ENCODE measurements around the gene PIP5K1B.

PIP5K1B gene

GRCh38 chr9:68731857-68732256 lies 26.8 kb downstream of the PIP5K1B start:
- Histone ChIP-seq H3K27me3 (replicated peaks; ENCODE audit: insufficient read depth, low read length) (no peaks in the 10 kb centered on the region), H2AFZ (ENCODE audit: low read length) (no peak overlapping the region), H3K9me2 (replicated peaks; ENCODE audit: insufficient read depth, low read length) (no peaks in the 10 kb centered on the region), H3K9me3 (replicated peaks; ENCODE audit: insufficient read depth, low read length) (no peaks in the 10 kb centered on the region), H3F3A (ENCODE audit: insufficient read depth, low read length) (no peaks in the 10 kb centered on the region), H4K20me1 (ENCODE audit: insufficient read depth, low read length) (no peaks in the 10 kb centered on the region), H3K9ac (ENCODE audit: low read length) (no peak overlapping the region), H3K4me2 (ENCODE audit: low read depth, low read length) (no peak overlapping the region), H3K4me3 (ENCODE audit: low read length) (no peak overlapping the region), H3K4me1 (ENCODE audit: low read length) (no peaks in the 10 kb centered on the region), H3K36me3 (replicated peaks; ENCODE audit: insufficient read depth, low read length) (no peaks in the 10 kb centered on the region), H3K27ac (ENCODE audit: low read length) (no peak overlapping the region), H3K79me2 (ENCODE audit: low read length) (peaks cover 32% of the 10 kb centered on the region)
- TF ChIP-seq EZH2 (optimal IDR thresholded peaks at IDR 0.05; ENCODE audit: low read depth, low read length) = no peak
- no peak for TF ChIP-seq EZH2phosphoT487 (IDR thresholded peaks at IDR 0.05; ENCODE audit: low read length)
- TF ChIP-seq CTCF (IDR thresholded peaks at IDR 0.05; ENCODE audit: low read length) = no peak
- no peak for DNase-seq

GRCh38 chr9:68732405-68733020 lies 27.5 kb downstream of the PIP5K1B start:
- H3K9me3 ChIP-seq (replicated peaks; ENCODE audit: insufficient read depth, low read length) = no peaks in the 10 kb centered on the region
- H3K4me2 ChIP-seq (ENCODE audit: low read depth, low read length) = no peak overlapping the region
- peaks cover 34% of the 10 kb centered on the region for H3K79me2 ChIP-seq (ENCODE audit: low read length)
- H3F3A ChIP-seq (ENCODE audit: insufficient read depth, low read length) = no peaks in the 10 kb centered on the region
- no peak overlapping the region for H3K9ac ChIP-seq (ENCODE audit: low read length)
- no peaks in the 10 kb centered on the region for H3K9me2 ChIP-seq (replicated peaks; ENCODE audit: insufficient read depth, low read length)
- no peak overlapping the region for H3K4me3 ChIP-seq (ENCODE audit: low read length)
- no peaks in the 10 kb centered on the region for H3K4me1 ChIP-seq (ENCODE audit: low read length)
- no peaks in the 10 kb centered on the region for H4K20me1 ChIP-seq (ENCODE audit: insufficient read depth, low read length)
- H3K27ac ChIP-seq (ENCODE audit: low read length) = no peak overlapping the region
- no peak overlapping the region for H2AFZ ChIP-seq (ENCODE audit: low read length)
- TF ChIP-seq EZH2 (optimal IDR thresholded peaks at IDR 0.05; ENCODE audit: low read depth, low read length) (no peak), CTCF (IDR thresholded peaks at IDR 0.05; ENCODE audit: low read length) (no peak), EZH2phosphoT487 (IDR thresholded peaks at IDR 0.05; ENCODE audit: low read length) (no peak)
- no peak for DNase-seq
- H3K27me3 ChIP-seq (replicated peaks; ENCODE audit: insufficient read depth, low read length) = no peaks in the 10 kb centered on the region
- H3K36me3 ChIP-seq (replicated peaks; ENCODE audit: insufficient read depth, low read length) = no peaks in the 10 kb centered on the region

GRCh38 chr9:68733021-68733405 lies 28.0 kb downstream of the PIP5K1B start:
- Histone ChIP-seq H3K9me2 (replicated peaks; ENCODE audit: insufficient read depth, low read length) (no peaks in the 10 kb centered on the region), H3K27me3 (replicated peaks; ENCODE audit: insufficient read depth, low read length) (no peaks in the 10 kb centered on the region), H3K79me2 (ENCODE audit: low read length) (peaks cover 31% of the 10 kb centered on the region), H3K4me3 (ENCODE audit: low read length) (no peak overlapping the region), H4K20me1 (ENCODE audit: insufficient read depth, low read length) (no peaks in the 10 kb centered on the region), H3K9ac (ENCODE audit: low read length) (no peak overlapping the region), H3K27ac (ENCODE audit: low read length) (no peak overlapping the region), H3K4me1 (ENCODE audit: low read length) (no peaks in the 10 kb centered on the region), H3F3A (ENCODE audit: insufficient read depth, low read length) (no peaks in the 10 kb centered on the region), H3K4me2 (ENCODE audit: low read depth, low read length) (no peak overlapping the region), H3K9me3 (replicated peaks; ENCODE audit: insufficient read depth, low read length) (no peaks in the 10 kb centered on the region), H2AFZ (ENCODE audit: low read length) (no peak overlapping the region), H3K36me3 (replicated peaks; ENCODE audit: insufficient read depth, low read length) (no peaks in the 10 kb centered on the region)
- TF ChIP-seq EZH2phosphoT487 (IDR thresholded peaks at IDR 0.05; ENCODE audit: low read length) = no peak
- TF ChIP-seq EZH2 (optimal IDR thresholded peaks at IDR 0.05; ENCODE audit: low read depth, low read length) = no peak
- TF ChIP-seq CTCF (IDR thresholded peaks at IDR 0.05; ENCODE audit: low read length) = no peak
- no peak for DNase-seq

All from MM.1S (cell line).